CMK (cell line): ENCODE data around the gene VAV3.

Experiments used
- DNase-seq: peaks from one replicate; pipeline ENCODE4 v3.0.0-alpha.2; 2010; ENCODE audit warnings: low read depth

The VAV3 gene

GRCh38 chr1:107789817-107790524 lies 175.0 kb downstream of the VAV3 start:
- no peak for DNase-seq

GRCh38 chr1:107788206-107789202 lies 176.5 kb downstream of the VAV3 start:
- no peak for DNase-seq

GRCh38 chr1:107787299-107787698 lies 177.7 kb downstream of the VAV3 start:
- DNase-seq = no peak

- DNase-seq = no peak
Observed at GRCh38 chr1:107786203-107786845, 178.7 kb downstream of the VAV3 start.

GRCh38 chr1:107785496-107786202 lies 179.3 kb downstream of the VAV3 start:
- no peak for DNase-seq

GRCh38 chr1:107782217-107782845 lies 182.6 kb downstream of the VAV3 start:
- peak; percentile 32 for DNase-seq

- no peak for DNase-seq
Observed at GRCh38 chr1:107781245-107781644, 183.7 kb downstream of the VAV3 start.

GRCh38 chr1:107777664-107778047 lies 187.3 kb downstream of the VAV3 start:
- no peak for DNase-seq

- DNase-seq = no peak
Observed at GRCh38 chr1:107776900-107777663, 187.9 kb downstream of the VAV3 start.

- no peak for DNase-seq
Observed at GRCh38 chr1:107771377-107771776, 193.6 kb downstream of the VAV3 start.

GRCh38 chr1:107767156-107767582 lies 197.8 kb downstream of the VAV3 start:
- DNase-seq = no peak

- DNase-seq = no peak
Observed at GRCh38 chr1:107766533-107766932, 198.4 kb downstream of the VAV3 start.

- no peak for DNase-seq
Observed at GRCh38 chr1:107762751-107763390, 202.1 kb downstream of the VAV3 start.

GRCh38 chr1:107760065-107760464 lies 204.9 kb downstream of the VAV3 start:
- no peak for DNase-seq

- DNase-seq = peak; percentile 15
Observed at GRCh38 chr1:107750364-107750959, 214.5 kb downstream of the VAV3 start.

- DNase-seq = no peak
Observed at GRCh38 chr1:107748531-107748930, 216.4 kb downstream of the VAV3 start.

GRCh38 chr1:107741242-107741641 lies 223.7 kb downstream of the VAV3 start:
- DNase-seq = no peak

GRCh38 chr1:107740579-107740978 lies 224.4 kb downstream of the VAV3 start:
- no peak for DNase-seq

- DNase-seq = no peak
Observed at GRCh38 chr1:107739651-107740050, 225.3 kb downstream of the VAV3 start.

- no peak for DNase-seq
Observed at GRCh38 chr1:107739201-107739600, 225.8 kb downstream of the VAV3 start.
